NCI-H526 treated with DMSO at 0.1 percent for 48 hours (cell line): Measurements from ENCODE around the gene FIS1.
"Not testable (repeated sequence)": the region's sequence is repeated elsewhere in the genome, so short reads cannot be mapped to it uniquely, and the experiment has no call there.

Experiments used
- DNase-seq: peaks from one replicate; lab custom pipeline; 2025; lab: John Stamatoyannopoulos, UW

FIS1 gene

DNA sequence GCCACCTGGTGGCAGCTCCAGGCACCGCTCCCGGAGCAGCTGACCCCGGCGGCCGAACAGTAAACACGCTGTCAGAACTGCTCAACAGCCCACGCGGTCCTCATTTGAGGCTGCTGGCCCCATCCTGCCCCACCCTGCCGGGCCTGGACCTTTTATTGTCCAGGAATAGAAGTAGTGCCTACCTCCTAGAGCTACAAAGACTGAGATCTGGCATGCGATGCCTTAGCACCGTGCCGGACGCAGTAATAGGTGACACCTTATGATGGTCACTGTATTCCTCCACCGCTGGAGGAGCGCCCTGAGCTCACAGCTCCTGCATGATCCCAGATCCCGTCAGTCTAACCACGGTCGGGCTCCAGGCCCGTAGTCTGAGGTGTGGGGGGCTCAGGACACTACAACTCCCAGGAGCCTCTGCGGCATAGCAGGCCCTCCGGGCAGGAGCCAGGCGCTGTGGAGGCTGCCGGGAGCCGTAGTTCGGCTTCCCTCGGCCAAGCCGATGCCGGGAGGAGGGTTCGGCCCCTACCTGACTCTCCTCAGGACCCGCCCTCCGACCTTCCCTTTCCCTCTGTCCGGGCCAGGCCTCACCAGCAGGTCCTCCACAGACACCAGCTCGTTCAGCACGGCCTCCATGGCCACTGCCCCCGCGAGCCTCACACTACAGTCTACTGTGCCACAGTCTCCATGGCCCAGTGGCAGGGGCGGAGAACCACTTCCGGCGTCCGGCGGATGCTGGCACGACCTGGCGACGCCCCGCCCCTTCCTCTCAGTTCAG, at the start of gene FIS1:
Gene FIS1, minus strand, starts transcription at position 707 of the 772 bp plus-strand sequence. Its CDS starts 77 bp downstream, at position 630.
- DNase-seq: peak; percentile 95

DNA sequence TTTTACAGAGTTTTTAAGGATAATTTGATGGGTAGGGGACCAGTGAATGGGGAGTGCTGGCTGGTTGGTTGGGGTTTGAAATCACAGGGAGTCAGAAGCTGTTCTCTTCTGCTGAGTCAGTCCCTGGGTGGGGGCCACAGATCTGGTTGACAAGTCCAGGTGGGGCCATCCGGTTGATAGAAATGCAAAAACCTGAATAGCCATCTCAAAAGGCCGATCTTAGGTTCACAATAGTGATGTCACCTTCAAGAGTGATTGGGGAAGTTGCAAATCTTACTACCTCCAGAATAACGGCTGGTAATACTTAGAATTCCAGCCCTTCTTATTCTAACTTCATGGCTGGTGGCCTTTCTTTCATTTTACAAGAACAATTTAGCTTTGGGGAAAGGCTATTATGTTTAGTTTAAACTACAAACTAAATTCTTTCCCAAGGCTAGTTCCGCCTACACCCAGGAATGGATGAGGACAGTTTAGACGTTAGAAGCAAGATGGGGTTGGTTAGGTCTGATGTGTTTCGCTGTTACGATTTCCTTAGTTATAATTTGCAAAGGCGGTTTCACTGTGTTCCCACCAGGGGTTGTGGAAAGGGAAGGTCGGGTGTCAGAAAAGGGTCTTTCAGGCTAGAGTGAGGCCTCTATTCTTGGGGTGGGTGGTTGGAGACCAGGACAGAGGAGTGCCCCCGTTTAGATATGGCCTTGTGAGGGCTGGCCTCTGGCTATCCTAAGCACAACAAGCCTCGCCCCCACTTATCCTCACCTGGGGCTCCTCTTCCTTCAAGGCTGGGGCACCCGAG, 49.4 kb upstream of the FIS1 start:
- no peak for DNase-seq

DNA sequence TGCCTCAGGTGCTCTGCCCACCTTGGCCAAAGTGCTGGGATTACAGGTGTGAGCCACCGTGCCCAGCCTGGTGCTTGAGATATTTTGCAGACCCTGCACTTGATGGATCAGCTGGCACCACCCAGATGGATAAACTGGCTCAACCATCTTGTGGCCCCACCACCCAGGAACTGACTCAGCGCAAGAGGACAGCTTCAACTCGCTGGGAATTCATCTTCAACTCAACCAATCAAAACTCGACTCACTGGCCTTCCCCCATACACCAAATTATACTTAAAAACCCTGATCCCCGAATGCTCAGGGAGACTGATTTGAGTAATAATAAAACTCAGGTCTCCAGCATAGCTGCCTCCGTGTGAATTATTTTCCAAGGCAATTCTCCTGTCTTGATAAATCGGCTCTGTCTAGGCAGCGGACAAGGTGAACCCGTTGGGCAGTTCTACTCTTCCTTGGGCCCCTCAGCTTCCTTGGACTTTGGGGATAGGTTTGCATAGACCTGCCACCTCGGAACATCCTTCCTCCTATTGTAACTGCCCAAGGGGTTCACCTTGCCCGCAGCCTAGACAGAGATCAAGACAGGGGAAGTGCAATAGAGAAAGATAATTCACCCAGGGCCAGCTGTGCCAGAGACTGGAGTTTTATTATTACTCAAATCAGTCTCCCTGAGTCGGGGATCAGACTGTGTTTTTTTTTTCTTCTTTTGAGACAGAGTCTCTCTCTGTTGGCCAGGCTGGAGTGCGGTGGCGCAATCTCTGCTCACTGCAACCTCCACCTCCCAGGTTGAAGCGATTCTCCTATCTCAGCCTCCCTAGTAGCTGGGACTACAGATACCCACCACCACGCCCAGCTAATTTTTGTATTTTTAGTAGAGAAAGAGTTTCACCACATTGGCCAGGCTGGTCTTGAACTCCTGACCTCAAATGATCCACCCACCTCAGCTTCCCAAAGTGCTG, 48.5 kb upstream of the FIS1 start:
- DNase-seq: not testable (repeated sequence)

DNA sequence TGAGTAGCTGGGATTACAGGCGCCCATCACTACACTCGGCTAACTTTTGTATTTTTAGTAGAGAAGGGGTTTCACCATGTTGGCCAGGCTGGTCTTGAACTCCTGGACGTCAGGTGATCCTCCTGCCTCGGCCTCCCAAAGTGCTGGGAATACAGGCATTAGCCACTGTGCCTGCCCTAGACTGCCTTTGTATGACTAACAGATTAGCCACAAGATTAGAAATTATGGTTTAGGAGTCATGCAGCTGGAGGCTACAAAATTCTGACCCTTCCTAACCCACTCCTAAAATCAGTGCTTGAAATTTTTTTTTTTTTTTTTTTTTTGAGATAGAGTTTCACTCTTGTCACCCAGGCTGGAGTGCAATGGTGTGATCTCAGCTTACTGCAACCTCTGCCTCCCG, 47.7 kb upstream of the FIS1 start:
- not testable (repeated sequence) for DNase-seq

DNA sequence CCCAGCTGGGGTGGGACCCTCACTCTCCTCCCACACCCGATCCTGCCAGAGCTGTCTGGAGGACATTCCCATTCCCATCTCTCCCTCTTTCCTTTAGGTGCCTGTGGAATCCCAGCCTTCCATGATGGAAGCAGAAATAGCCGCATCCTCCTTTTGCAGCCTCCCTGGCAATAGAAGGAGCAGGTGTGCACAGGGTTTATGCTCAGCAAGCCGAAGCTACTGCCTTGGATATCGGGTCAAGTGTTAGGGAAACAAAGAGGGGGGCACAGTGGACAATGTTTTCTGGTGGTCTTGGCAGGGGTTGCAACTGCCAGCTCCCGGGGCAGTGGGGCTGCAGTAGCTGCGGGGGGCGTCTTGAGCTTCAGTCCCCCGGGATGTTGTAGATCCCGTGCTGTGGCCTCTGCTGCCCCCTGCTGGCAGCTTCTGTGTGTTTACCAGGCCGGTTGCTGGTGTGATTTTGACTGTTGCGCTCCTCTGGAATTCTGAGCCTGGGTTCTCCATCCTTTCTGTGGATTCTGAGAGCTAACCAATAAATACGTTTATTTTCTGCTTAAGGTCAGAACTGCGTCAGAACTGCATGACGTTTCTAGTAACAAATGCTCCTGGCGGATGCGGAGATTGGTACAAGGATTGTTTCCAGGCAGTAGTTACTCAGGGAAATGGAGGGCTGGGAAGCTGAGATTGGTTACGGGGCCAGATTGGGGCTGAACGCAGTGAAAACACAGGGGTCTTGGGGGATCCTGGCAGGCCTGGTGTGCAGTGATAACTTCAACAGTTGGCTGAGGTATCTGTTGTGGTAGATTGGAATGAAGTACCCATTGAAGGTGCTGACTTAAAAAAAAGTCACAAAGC, 45.5 kb upstream of the FIS1 start:
- DNase-seq: peak; percentile 62

DNA sequence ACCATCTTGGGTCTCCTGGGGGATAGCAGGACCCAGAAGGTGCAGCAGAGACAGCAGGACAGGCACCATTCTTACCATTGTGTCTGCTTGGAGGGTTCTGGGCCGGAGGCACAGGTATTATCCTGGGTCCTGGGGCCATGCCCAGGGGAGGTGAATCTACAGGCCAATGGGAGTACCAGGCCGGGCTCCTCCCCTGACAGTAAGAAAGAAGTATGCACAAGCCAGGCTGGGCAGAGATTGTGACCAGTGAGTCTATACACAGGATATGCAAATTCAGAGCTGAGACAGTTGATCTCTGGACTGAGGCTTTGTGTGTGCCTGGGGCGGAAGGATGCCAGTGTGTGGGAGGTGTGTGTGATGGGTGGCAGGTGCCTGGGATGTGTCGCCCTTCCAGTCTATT, 44.8 kb upstream of the FIS1 start:
- peak; percentile 85 for DNase-seq

DNA sequence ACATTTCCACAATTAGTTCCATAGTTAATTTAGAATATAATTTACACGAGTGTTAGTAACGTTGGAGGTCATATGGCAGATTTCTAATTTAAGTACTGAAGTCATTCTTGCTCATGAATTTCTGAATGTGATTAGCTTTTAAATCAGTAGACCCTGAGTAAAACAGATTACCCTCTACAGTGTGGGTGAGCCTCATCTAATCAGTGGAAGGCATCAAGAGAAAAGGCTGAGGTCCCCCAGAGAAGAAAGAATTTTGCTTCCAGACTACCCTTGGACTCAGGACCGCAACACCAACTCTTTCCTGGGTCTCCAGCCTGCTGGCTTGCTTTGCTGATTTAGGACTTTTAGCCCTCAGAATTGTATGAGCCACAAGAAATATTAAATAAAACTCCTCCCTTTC, 43.6 kb upstream of the FIS1 start:
- no peak for DNase-seq

DNA sequence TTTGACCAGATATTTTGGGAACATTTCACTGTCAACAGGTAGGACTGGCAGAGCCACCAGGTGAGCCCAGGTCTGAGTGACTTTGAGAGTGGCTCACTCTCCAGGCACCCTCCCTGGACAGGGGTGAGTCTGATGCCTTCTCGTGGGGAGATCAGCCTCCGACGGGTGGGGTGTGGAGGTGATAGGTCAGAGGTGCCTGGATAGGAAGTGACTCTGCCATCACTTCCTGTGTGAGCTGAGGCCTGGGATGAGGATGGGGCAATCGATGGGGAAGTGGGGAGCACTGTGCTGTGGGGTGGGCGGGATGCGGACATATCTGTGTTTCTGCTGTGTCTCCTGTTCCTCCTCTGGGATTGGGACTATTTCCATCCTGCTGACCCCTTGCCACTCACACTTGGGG, 42.2 kb upstream of the FIS1 start:
- DNase-seq: no peak

DNA sequence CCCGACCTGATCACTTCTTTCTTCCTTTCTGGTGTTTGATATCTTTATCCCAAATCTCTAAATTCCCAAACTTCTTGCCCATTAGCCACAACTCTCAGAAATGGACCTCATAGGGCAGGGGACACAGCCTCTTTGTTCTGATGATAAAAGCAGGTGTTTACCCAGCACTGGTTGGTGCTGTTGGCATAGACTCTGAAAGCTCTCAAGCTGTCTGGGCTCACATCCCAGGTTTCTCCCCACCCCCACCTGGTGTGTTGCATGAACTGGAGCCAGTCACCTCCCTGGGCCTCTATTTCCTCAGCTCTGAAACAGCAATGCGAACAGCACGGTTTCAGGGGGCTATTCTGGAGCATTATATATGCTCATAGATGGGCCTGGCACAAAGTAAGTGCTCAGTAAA, 41.0 kb upstream of the FIS1 start:
- DNase-seq: not testable (repeated sequence)

DNA sequence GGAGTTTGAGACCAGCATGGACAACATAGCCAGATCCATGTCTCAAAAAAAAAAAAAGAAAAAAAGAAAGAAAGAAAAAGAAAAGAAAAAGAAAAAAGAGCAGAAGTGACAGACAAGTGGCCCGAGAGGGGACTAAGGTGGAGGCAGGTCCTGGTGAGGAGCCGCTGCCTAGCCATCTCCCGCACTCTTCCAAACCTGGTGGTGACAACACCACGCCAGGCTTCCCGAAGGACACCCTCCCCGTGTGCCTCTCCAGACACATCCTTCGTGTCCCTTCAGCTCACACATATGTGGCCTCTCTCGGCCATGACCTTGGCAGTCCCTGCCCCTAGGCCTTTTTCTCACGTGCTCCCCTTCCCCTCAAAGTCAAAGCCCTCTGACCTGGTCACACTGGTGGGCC, 40.3 kb upstream of the FIS1 start:
- no peak for DNase-seq

DNA sequence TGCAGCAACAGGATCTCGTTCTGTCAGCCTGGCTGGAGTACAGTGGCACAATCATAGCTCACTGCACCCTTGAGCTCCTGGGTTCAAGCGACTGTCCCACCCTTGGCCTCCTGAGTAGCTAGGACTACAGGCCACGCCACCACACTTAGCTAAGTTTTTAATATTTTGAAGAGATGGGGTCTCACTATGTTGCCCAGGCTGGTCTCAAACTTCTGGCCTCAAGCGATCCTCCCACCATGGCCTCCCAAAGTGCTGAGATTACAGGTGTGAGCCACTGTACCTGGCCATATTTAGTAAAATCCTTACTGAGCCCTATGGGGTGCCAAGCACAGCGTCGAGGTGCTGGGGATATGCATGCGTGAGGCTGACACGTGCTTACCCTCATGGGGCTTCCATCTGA, 36.0 kb upstream of the FIS1 start:
- not testable (repeated sequence) for DNase-seq

DNA sequence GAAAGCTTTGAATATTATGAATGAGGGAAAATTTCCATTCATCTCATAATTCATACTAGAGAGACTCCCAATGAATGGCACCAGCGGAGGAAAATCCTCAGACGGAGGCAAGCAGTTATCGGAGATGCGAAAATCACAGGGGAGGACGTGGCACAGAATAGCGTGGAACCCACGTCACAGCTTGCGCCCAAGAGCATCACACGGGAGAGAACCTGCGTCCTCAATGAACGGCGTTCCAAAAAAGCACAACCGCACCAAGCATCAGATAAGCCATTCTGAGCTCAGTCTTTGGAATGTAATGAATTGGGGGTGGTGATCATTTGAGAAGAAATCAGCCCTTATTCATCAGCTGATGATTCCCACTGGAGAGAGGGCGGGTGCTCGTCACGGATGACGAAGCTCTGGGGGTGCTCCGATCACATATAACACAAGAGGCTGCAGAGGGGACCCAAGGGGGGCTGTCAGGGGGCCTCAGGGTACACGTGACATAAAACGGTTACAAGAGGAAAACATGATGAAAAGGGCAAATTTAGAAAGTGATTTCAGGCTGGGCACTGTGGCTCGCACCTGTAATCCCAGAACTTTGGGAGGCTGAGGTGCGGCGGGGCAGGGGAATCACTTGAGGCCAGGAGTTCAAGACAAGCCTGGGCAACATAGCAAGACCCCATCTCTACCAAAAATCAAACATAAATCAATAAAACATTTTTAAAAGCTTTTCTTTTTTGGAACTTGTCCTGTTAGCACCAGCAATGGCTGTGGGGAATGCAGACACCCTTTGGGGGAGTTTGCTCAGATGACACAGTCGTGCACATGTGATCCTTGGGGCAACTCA, 33.8 kb upstream of the FIS1 start:
- DNase-seq: no peak

DNA sequence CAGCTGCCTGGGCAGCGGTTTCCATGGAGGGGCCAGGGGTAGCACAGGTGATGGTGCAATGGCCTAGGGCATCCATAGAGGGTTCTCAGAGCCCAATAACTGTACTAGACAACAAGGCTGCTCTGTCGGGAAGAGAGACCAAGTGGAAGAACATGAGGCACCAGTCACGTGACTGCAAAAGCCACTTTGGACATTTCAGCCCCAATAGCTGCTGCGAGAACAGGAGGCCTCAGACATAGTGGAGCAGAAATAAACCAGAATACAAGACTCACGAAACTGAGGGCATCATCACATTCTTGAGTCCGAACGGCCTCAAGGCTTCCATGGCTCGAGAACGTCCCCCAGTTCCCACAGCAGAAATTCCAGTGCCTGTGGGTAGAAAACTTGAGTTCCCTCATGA, 32.3 kb upstream of the FIS1 start:
- no peak for DNase-seq

DNA sequence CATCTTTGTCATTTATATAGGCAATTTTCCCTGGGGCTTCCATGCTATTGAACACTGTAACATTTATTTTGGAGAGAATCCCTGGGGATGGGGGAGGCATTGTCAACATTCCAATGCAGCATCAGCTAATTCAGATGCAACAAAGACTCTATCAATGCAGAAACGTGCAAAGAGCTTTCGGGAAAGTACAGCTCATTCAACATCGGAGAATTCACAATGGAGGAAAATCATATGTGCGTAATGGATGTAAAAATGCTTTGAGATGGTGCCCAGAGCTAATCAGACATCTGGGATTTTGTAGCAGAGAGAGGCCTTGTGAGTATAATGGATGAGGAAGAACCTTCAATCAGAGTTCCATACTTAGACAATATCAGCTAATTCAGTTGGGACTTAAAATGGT, 28.3 kb upstream of the FIS1 start:
- DNase-seq: no peak

DNA sequence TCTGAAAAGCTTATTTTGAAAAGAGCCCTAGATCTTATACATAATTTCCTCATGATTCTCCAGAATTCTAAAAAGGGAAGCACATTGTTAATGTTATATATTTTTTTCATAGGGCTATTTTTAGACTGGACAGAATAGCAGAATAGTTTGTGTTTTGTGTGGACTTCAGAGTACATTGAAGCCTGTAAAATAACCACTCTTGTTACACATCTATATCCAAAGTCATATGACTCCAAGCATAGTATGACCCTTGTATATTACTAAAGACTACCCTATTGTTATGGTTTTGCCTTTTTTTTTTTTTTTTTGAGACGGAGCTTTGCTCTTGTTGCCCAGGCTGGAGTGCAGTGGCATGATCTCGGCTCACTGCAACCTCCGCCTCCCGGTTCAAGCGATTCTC, 26.1 kb upstream of the FIS1 start:
- DNase-seq: no peak

DNA sequence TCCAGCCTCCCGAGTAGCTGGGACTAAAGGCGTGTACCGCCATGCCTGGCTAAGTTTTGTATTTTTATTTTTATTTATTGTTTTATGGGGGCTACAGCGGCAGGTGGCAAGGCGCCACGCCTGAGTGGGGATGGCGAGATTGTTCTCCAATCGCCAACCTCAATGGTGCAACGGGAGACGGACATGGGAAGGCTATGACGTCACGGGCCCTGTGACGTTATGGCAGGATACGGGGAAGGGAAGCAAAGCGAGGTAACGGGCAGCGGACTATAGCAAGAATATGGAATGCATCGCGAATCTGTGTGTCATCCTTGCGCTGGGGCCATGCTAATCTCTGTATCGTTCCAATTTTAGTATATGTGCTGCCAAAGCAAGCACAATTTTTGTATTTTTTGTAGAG, 24.8 kb upstream of the FIS1 start:
- DNase-seq: no peak

DNA sequence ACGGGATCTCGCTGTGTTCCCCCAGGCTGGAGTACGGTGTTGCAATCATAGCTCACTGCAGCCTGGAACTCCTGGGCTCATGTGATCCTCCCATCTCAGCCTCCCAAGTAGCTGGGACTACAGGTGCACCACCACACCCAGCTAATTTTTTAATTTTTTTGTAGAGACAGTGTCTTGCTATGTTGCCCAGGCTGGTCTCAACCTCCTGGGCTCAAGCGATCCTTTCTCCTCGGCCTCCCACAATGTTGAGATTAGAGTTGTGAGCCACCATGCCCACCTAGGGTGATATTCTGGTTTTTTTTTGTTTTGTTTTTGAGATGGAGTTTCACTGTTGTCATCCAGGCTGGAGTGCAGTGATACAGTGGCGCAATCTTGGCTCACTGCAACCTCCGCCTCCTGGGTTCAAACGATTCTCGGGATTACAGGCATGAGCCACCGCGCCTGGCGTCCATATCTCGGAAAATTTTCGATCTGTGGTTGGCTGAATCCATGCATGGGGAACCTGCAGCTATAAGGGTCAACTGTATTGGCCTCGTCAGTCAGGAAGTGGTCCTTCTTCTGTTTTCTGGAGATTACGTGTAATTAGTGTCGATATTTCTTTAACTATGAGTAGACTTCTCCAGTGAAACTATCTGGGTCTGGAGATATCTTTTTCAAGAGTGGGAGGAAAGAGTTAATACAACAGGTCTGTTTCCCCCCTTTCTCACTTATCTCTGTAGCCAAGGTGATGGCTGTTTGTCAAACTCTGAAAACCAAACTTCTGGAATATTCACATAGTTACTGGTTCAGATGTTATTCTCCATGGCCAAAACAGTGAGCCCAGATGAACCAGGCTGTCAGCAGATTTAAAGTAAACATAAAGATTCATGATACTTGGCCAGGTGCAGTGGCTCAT, 21.0 kb upstream of the FIS1 start:
- no peak for DNase-seq

DNA sequence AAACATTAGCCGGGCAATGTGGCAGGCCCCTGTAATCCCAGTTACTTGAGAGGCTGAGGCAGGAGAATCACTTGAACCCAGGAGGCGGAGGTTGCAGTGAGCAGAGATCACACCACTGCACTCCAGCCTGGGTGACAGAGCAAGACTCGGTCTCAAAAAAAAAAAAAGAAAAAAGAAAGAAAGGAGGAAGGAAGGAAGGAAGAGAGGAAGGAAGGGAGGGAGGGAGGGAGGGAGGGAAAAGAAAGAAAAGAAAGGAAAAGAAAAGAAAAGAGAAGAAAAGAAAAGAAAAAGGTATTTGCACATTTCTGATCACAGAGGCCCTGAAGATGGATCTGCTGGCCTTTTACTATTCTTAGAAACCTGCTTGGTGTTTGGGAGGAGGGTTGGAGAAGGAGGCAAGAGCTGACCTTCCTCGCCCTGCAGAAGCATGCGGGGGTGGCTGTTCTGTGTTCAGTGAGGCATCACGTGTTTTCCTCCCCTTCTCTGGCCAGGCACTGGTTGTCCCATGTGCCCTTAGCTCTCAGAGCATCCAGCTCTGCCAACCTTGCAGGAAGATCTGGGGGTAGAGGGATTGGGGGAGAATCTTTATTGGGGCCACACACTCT, 19.3 kb upstream of the FIS1 start:
- not testable (repeated sequence) for DNase-seq

DNA sequence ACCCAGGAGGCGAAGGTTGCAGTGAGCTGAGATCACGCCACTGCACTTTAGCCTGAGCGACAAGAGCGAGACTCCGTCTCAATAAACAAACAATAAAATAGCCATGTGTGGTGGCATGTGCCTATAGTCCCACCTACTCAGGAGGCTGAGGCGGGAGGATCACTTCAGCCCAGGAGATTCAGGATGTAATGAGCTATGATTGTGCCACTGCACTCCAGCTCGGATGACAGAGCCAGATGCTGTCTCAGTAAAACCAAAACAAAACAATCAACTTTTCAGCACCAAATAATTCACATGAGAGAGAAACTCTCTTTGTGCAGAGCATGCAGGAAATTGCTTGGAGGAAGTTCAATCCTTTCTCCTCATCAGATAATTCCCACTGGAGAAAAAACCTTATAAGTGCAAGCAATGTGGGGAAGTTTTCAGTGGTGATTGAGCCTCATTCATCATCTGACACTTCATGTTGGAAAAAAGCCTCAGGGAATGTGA, 13.4 kb upstream of the FIS1 start:
- DNase-seq: no peak
